Stomach (tissue), 9 donors: ENCODE measurements around the gene DBF4. TPM values are rescaled to one million over a fixed set of nuclear protein-coding genes. Genes with fewer than 3 reads are reported as not detected.

ENCODE experiments used
- DNase-seq, 2 donors: peaks; one replicate each; pipeline versions ENCODE4 v3.0.0 to v3.0.0-alpha.2; 2013 to 2019
- H3K27ac ChIP-seq, 5 donors: fragments of 200-600 bp in 4 of 5; sonication (generic) in 4 of 5; one replicate each; pipeline ENCODE4 v1.5.1; 2013 to 2019; ENCODE audit warnings: mild to moderate bottlenecking in 1 of 5, moderate library complexity in 1 of 5
- H3K27me3 ChIP-seq, 3 donors: fragments of 200-600 bp; sonication (generic); one replicate each; pipeline ENCODE4 v1.5.1; 2017 to 2019; ENCODE audit warnings: mixed run types in 1 of 3
- H3K36me3 ChIP-seq, 4 donors: fragments of 200-600 bp; sonication (generic); 1 replicate in 3 of 4; 2 replicates in 1 of 4; pipeline ENCODE4 v1.5.1; 2016 to 2019
- H3K4me1 ChIP-seq, 4 donors: fragments of 200-600 bp; sonication (generic); one replicate each; pipeline ENCODE4 v1.5.1; 2016 to 2019
- H3K4me3 ChIP-seq, 4 donors: fragments of 200-600 bp; sonication (generic) in 3 of 4; one replicate each; pipeline ENCODE4 v1.5.1; 2016 to 2019; ENCODE audit warnings: mild to moderate bottlenecking in 1 of 4
- H3K9me3 ChIP-seq, 4 donors: fragments of 200-600 bp; sonication (generic); one replicate each; pipeline ENCODE4 v1.5.1; 2016 to 2019
- EP300 ChIP-seq: sonication (generic); formaldehyde crosslinking; IDR thresholded peaks from one replicate; pipeline ENCODE4 v1.6.1; 2017; ENCODE audit warnings: antibody characterized with exemption
- POLR2A ChIP-seq, 4 donors: fragments of 450-650 bp; IDR thresholded peaks; one replicate each; pipeline ENCODE4 v1.6.1; 2016; ENCODE audit warnings: antibody characterized with exemption in 4 of 4, control low read depth in 2 of 4, mild to moderate bottlenecking in 1 of 4, moderate library complexity in 1 of 4
- POLR2AphosphoS5 ChIP-seq, 3 donors: sonication (generic); formaldehyde crosslinking; IDR thresholded peaks; one replicate each; pipeline ENCODE4 v1.6.1; 2016; ENCODE audit warnings: antibody characterized with exemption in 3 of 3
- WGBS, 5 donors: extraction: QIAGEN DNeasy Blood & Tissue Kit in 3 of 5; methylation state at CpG; one replicate each; pipeline versions ENCODE4 v1.1.5 to v1.1.7; 2013 to 2018; 5-methylcytosine and 5-hydroxymethylcytosine counted together
- intact Hi-C: fragments of 100-400 bp; cut with DNase I; formaldehyde crosslinking; loops from one replicate; pipeline ENCODE4 v1.15.1; 2023; ENCODE audit warnings: low total_unique reads
- polyA plus RNA-seq, 3 donors: library from polyadenylated mRNA; stranded (reverse); fragments of 200-250 nt; gene quantifications; one replicate each; pipeline ENCODE4 v1.2.3, GENCODE V29; 2013
- total RNA-seq, 5 donors: library from RNA; depleted of rRNA; stranded (reverse); fragments of >200 nt; gene quantifications; one replicate each; pipeline versions ENCODE4 v1.1.0 to v1.2.3, GENCODE V29; 2014 to 2016
- TF ChIP-seq, protein P1 (sequence below), 7 experiments: fragments of 450-650 bp in 4 of 7; fragments of 200-600 bp in 3 of 7; sonication (generic) in 3 of 7; IDR thresholded peaks; one replicate each; pipeline ENCODE4 v1.5.1; 2016 to 2019; ENCODE audit warnings: antibody characterized with exemption in 7 of 7, control low read depth in 2 of 7, mild to moderate bottlenecking in 1 of 7
- donor health status: healthy with polysubstance abuse.
- donor health status: Bipolar disorder and iron deficiency.
- donor health status: healthy.

The DBF4 gene
- total and polyA plus RNA-seq, 8 donors, result 2.0 to 29.9 (median 9.1) TPM

DNA sequence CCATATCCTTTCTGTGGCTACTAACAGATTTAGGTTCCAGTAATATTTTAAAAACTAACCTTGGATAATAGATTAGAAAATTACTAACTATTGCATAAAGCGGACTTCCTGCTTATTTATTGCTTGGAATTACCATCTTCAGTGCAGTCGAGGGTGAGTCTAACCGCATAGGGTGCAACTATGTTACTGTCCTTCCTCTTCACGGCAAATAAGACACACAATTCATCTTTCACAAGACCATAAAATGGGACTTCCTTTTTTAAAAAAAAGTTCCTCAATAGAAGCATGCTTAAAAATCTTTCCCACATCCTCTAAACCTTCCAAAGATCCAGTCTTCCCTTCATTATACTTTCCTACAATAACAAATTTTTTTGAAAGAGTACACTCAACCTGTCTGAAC, 2.2 kb upstream of the DBF4 start:
- TF ChIP-seq POLR2AphosphoS5 (IDR thresholded peaks at IDR 0.05), result no peak
- DNase-seq, result peak in 1 of 2 donors; percentile 9
- intact Hi-C loops, result no loop called here
- peaks cover 0 to 46% (median 22%) of the 10 kb centered on the region in 4 donors for H3K4me1 ChIP-seq
- 61 to 76% (median 69%) methylated on average over 4 of the region's 4 CpGs for WGBS, 5 donors
- peaks cover 0 to 14% (median 6%) of the 10 kb centered on the region in 4 donors for H3K36me3 ChIP-seq
- no peaks in the 10 kb centered on the region for H3K27me3 ChIP-seq
- peak overlapping the region in 3 of 5 donors; percentile 3 to 98 (median 97) for H3K27ac ChIP-seq
- peak overlapping the region in 1 of 4 donors; percentile 81 for H3K4me3 ChIP-seq
- H3K9me3 ChIP-seq, result peaks cover 0 to 21% (median 5%) of the 10 kb centered on the region in 4 donors

DNA sequence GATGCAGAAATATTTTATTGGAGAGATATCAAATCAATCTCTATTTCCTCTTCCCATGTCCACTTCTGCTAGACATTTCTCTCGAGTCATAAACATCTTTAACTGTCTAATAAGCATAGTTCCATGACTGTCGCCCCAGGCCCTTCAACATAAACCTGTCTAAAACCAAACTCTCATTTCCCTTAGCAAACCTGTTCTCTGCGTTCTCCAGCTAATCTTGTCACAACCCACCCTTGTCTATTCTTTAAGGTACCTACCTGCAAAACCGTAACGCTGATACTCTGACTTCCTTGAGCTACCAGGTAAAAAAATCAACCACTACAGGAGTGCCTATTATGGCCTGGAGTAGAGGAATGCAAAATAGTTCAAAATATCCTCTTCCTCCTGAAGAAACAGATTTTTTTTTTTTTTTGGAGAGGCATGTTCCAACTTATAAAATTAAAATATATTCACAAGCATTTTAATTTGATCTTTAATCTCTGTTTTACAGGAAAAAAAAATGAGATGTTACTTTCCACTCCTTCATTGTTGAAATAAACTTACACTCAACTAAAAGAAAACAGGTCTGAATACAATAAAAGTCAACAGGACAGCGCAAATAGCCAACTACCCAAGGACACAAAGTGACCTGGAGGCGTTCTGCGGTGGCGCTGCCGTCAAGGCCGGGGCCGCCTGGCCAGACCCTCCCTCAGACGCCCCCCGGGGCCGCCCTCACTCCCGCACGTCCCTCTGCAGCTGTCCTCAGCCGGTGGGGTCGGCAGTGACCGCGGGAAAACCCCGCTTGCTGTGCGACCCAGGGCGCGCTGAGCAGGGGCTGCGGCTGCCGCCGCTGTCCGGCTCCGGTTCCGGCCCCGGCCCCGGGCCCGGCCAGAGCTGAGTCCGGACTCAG, 898 bp upstream of the DBF4 start:
- peak overlapping the region; percentile 95 to 98 (median 97) for H3K27ac ChIP-seq
- TF ChIP-seq EP300 (no peak), POLR2A (IDR thresholded peaks at IDR 0.05) (no peak)
- TF ChIP-seq, protein P1, sequence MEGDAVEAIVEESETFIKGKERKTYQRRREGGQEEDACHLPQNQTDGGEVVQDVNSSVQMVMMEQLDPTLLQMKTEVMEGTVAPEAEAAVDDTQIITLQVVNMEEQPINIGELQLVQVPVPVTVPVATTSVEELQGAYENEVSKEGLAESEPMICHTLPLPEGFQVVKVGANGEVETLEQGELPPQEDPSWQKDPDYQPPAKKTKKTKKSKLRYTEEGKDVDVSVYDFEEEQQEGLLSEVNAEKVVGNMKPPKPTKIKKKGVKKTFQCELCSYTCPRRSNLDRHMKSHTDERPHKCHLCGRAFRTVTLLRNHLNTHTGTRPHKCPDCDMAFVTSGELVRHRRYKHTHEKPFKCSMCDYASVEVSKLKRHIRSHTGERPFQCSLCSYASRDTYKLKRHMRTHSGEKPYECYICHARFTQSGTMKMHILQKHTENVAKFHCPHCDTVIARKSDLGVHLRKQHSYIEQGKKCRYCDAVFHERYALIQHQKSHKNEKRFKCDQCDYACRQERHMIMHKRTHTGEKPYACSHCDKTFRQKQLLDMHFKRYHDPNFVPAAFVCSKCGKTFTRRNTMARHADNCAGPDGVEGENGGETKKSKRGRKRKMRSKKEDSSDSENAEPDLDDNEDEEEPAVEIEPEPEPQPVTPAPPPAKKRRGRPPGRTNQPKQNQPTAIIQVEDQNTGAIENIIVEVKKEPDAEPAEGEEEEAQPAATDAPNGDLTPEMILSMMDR (IDR thresholded peaks at IDR 0.05), result no peak
- H3K4me3 ChIP-seq, result peak overlapping the region; percentile 72 to 87 (median 80)
- 1 to 2% (median 2%) methylated on average over 27 to 35 of the region's 35 CpGs for WGBS, 5 donors
- H3K27me3 ChIP-seq, result no peaks in the 10 kb centered on the region
- DNase-seq, result peak in 1 of 2 donors; percentile 16
- intact Hi-C loops, result no loop called here
- H3K9me3 ChIP-seq, result peaks cover 0 to 17% (median 5%) of the 10 kb centered on the region in 4 donors
- peaks cover 0 to 11% (median 4%) of the 10 kb centered on the region in 4 donors for H3K36me3 ChIP-seq
- peaks cover 0 to 46% (median 22%) of the 10 kb centered on the region in 4 donors for H3K4me1 ChIP-seq

DNA sequence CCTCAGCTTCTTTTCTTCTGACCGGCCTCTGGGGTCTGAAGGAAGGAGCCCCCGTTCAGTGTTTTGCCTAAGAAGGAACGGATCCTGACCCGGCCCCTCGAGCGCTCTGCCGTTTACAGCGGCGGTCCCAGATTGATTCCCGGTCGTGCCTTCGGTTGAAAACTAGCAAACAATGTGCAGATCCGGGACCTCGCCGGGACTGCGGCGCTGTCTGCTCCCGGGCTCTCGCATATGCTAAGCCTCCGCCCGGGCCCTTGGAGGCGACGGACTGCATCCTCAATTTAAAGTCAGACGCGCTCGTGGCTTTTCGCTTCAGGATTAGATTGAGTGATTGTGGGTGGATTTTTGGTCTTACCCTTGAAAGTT, 559 bp downstream of the DBF4 start:
- WGBS, 5 donors, result 0% methylated on average over 17 to 27 of the region's 27 CpGs
- H3K27ac ChIP-seq, result peak overlapping the region; percentile 95 to 98 (median 97)

DNA sequence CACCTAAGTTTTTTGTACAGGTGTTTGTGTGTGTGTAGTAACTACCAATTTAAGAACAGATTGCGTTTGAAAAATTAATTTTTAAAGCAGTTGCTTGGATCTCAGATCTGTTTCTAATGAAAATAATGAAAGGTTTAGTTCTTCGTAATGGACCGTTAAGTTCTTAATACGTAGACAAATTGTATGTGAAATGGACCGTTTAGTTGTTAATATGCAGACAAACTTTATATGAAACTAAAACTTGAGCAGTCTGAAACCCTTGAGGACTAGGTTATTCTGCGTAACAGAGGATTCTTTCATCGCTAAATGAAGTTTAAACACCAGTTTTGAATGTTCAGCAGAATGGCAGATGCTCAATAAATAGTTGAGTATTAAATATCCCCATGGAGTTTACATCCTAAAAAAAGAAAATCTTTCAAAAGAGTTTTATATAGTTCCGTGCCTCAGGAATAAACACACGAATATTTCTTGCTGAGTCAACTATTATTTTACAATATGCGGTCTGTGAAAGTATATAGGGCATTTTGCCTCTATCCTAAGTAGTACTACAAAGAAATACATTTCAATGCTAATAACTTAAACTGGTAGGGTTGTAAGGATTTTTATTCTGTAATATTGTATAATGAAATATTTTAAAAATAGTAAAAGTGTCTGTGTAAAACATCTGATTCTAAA, 1.2 kb downstream of the DBF4 start:
- WGBS, 5 donors, result 3 to 5% (median 4%) methylated on average over 10 of the region's 10 CpGs
- intact Hi-C loops, result no loop called here
- peak overlapping the region; percentile 72 to 87 (median 80) for H3K4me3 ChIP-seq
- H3K4me1 ChIP-seq, result peaks cover 0 to 46% (median 22%) of the 10 kb centered on the region in 4 donors
- DNase-seq, result peak in 1 of 2 donors; percentile 7
- TF ChIP-seq EP300, result no peak
- TF ChIP-seq, protein P1 (IDR thresholded peaks at IDR 0.05), result no peak
- TF ChIP-seq POLR2AphosphoS5 (IDR thresholded peaks at IDR 0.05), result no peak
- TF ChIP-seq POLR2A (IDR thresholded peaks at IDR 0.05), result no peak
- H3K27me3 ChIP-seq, result no peaks in the 10 kb centered on the region
- H3K27ac ChIP-seq, result peak overlapping the region in 4 of 5 donors; percentile 95 to 98 (median 96)
- H3K9me3 ChIP-seq, result peaks cover 0 to 2% (median 0%) of the 10 kb centered on the region in 4 donors
- no peaks in the 10 kb centered on the region for H3K36me3 ChIP-seq

More for the DNA sequence above, 559 bp downstream of the DBF4 start:
- TF ChIP-seq, protein P1 (IDR thresholded peaks at IDR 0.05), result no peak
- TF ChIP-seq POLR2AphosphoS5 (IDR thresholded peaks at IDR 0.05) (peak in 1 of 3 donors; percentile 15), EP300 (no peak)
- H3K36me3 ChIP-seq, result no peaks in the 10 kb centered on the region
- H3K9me3 ChIP-seq, result peaks cover 0 to 8% (median 0%) of the 10 kb centered on the region in 4 donors
- intact Hi-C loops, result no loop called here
- peak overlapping the region; percentile 72 to 87 (median 80) for H3K4me3 ChIP-seq
- H3K4me1 ChIP-seq, result peaks cover 0 to 46% (median 22%) of the 10 kb centered on the region in 4 donors
- H3K27me3 ChIP-seq, result no peaks in the 10 kb centered on the region
- DNase-seq, result peak; percentile 70 to 87
